Thyroid gland (tissue), 4 donors: ENCODE data around the gene CDH26.

Source experiments
- CTCF ChIP-seq, 6 experiments: fragments of 200-600 bp in 3 of 6; fragments of 450-650 bp in 3 of 6; sonication (generic) in 3 of 6; IDR thresholded peaks; one replicate each; pipeline ENCODE4 v1.5.1; 2016 to 2019; ENCODE audit warnings: antibody characterized with exemption in 6 of 6, mild to moderate bottlenecking in 2 of 6, inconsistent platforms in 1 of 6, moderate library complexity in 1 of 6
- POLR2A ChIP-seq, 2 donors: fragments of 450-650 bp; IDR thresholded peaks; one replicate each; pipeline ENCODE4 v1.6.1; 2017; ENCODE audit warnings: antibody characterized with exemption in 2 of 2, mild to moderate bottlenecking in 2 of 2, moderate library complexity in 1 of 2

DNA sequence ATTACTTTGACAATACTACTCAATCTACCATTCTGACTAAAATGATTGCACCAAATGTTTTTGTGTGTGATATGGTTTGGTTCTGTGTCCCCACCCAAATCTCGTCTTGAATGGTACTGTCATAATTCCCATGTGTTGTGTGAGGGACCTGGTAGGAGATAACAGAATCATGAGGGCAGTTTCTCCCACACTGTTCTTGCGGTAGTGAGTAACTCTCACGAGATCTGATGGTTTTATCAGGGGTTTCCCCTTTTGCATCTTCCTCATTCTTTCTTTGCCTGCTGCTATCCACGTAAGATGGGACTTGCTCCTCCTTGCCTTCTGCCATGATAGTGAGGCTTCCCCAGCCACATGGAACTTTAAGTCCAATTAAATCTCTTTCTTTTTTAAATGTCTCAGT is 45.6 kb upstream of the CDH26 start:
- TF ChIP-seq CTCF (IDR thresholded peaks at IDR 0.05) (no peak), POLR2A (IDR thresholded peaks at IDR 0.05) (no peak)
